ENCODE data around the gene NFIL3.

DNA sequence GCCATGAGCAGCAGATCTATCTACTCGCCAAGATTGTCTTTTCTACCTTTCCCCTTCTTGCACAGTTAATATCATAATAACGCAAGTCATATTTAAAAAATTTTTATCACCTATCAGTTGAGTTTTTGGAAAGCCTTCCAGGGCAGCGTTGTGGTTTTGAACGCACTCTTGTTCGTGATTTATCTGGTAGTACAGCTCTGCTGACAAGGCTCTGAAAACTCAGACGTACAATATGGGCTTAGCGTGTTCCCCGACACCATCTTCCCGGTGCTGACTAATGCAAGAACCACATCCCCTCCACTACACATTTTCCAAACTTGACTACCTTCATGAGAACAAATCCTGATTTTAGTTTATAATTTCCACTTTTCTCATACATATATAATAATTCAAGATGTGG is 1.6 kb upstream of the NFIL3 start:
- TF ChIP-seq, protein P1, sequence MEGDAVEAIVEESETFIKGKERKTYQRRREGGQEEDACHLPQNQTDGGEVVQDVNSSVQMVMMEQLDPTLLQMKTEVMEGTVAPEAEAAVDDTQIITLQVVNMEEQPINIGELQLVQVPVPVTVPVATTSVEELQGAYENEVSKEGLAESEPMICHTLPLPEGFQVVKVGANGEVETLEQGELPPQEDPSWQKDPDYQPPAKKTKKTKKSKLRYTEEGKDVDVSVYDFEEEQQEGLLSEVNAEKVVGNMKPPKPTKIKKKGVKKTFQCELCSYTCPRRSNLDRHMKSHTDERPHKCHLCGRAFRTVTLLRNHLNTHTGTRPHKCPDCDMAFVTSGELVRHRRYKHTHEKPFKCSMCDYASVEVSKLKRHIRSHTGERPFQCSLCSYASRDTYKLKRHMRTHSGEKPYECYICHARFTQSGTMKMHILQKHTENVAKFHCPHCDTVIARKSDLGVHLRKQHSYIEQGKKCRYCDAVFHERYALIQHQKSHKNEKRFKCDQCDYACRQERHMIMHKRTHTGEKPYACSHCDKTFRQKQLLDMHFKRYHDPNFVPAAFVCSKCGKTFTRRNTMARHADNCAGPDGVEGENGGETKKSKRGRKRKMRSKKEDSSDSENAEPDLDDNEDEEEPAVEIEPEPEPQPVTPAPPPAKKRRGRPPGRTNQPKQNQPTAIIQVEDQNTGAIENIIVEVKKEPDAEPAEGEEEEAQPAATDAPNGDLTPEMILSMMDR (conservative IDR thresholded peaks at IDR 0.05; ENCODE audit: low read depth, low read length), result no peak
- no peak for TF ChIP-seq BHLHE40 (IDR thresholded peaks at IDR 0.05; ENCODE audit: low read depth, low read length)
- TF ChIP-seq POLR2A (IDR thresholded peaks at IDR 0.05; ENCODE audit: low read depth, low read length), result no peak
- TF ChIP-seq, protein P2, sequence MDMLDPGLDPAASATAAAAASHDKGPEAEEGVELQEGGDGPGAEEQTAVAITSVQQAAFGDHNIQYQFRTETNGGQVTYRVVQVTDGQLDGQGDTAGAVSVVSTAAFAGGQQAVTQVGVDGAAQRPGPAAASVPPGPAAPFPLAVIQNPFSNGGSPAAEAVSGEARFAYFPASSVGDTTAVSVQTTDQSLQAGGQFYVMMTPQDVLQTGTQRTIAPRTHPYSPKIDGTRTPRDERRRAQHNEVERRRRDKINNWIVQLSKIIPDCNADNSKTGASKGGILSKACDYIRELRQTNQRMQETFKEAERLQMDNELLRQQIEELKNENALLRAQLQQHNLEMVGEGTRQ (IDR thresholded peaks at IDR 0.05; ENCODE audit: low read depth, low read length), result no peak
- TF ChIP-seq FOS (IDR thresholded peaks at IDR 0.05; ENCODE audit: low read depth, low read length), result no peak
- TF ChIP-seq RAD21 (IDR thresholded peaks at IDR 0.05; ENCODE audit: low read length), result no peak
- TF ChIP-seq RCOR1 (IDR thresholded peaks at IDR 0.05; ENCODE audit: insufficient replicate concordance, low read length), result no peak
- TF ChIP-seq SMC3 (IDR thresholded peaks at IDR 0.05; ENCODE audit: low read depth, low read length), result no peak
- no peak for TF ChIP-seq CEBPB (IDR thresholded peaks at IDR 0.05; ENCODE audit: low read depth, low read length)
- TF ChIP-seq CHD1 (IDR thresholded peaks at IDR 0.05; ENCODE audit: low read depth, low read length), result no peak
- TF ChIP-seq MAFK (IDR thresholded peaks at IDR 0.05; ENCODE audit: low read depth, low read length), result no peak
- no peak for TF ChIP-seq MXI1 (IDR thresholded peaks at IDR 0.05; ENCODE audit: borderline replicate concordance, low read depth, low read length)
- no peak for TF ChIP-seq RFX5 (IDR thresholded peaks at IDR 0.05; ENCODE audit: low read depth, low read length)
